HG02610 (cell line): Measurements from ENCODE around the gene SLC8A1.
"Not testable (repeated sequence)": the region's sequence is repeated elsewhere in the genome, so short reads cannot be mapped to it uniquely, and the experiment has no call there.

Source experiments
- ATAC-seq: cut with Tn5 transposase; IDR thresholded peaks from one replicate; pipeline ENCODE4 v1.9.1; 2021; ENCODE audit warnings: mild to moderate bottlenecking, moderate library complexity; ENCODE audit not compliant: unreplicated experiment

SLC8A1 gene

DNA sequence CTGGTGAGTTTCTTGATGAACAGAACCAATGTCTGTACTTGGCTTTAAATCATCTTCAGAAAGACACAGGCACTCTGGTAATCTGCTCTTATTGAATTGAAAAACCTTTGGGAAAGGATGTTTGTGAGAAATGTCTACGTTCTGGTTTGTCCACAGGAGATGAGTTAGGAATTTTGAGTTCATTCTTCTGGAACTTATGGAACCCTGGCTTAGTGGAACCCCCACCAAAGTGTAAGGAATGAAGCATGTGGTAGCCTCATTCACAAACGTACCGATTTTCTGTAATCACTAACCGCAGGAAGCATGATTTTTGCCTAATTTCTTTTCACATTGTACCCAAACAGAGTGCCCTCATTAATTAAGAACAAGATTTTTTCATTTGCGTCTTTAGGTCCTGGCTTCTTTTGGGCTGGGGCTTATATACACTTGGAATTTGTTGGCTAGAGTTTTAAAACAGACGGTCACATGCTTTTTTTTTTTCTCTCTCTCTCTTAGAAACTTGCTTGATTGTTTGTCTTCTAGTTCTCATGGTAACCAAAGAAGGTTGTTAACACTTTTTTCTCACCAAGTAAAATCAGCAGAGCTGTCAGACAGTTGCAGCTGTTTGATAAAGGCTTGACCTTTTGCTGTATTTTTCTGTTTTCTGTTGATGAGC is 358.7 kb downstream of the SLC8A1 start:
- ATAC-seq = no peak

DNA sequence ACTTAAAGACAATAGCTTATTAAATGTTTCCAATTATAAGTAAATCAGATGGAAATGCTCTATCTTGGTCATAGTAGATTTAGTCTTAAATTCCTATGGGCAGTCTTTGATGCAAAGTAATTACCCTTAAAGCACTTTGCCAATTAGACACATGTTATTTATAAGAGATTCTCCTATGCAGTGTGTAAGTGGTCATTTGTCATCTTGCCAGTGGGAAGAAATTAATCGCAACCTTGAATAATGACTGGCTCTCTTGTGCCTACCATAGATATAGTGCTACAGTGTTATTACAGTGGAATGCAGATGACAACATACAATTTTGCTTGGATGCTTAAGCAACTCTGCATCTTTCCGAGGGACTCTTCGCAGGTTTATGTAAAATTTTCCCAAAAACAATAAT is 361.8 kb downstream of the SLC8A1 start:
- no peak for ATAC-seq

DNA sequence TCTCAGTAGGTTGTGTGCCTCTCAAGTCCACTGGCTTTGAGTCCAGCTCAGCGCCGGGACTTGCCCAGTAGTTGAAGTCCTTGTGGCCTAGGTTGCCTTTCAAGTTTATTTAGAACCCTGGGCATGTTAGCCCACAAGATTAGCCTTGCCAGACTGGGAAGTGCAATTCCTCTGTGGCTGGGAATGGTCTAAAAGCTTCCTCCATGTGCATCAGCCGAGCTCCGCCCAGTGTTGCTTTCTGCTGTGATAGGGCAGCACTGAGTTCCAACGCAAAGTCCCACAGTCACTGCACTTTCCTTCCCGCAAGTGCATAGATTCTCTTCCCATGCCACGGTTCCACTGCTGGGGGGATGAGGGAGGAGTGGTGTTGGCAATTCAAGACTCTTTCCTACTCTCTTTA is 364.0 kb downstream of the SLC8A1 start:
- ATAC-seq = no peak

GRCh38 chr2:40087434-40087833 is 364.5 kb downstream of the SLC8A1 start:
- ATAC-seq = no peak

- ATAC-seq = no peak
Observed at GRCh38 chr2:40085786-40086185, 366.1 kb downstream of the SLC8A1 start.

- not testable (repeated sequence) for ATAC-seq
Observed at GRCh38 chr2:40073336-40073735, 378.6 kb downstream of the SLC8A1 start.

- ATAC-seq = no peak
Observed at GRCh38 chr2:40072442-40073232, 379.3 kb downstream of the SLC8A1 start.

GRCh38 chr2:40062381-40062780 is 389.5 kb downstream of the SLC8A1 start:
- no peak for ATAC-seq

- no peak for ATAC-seq
Observed at GRCh38 chr2:40049781-40050180, 402.1 kb downstream of the SLC8A1 start.

DNA sequence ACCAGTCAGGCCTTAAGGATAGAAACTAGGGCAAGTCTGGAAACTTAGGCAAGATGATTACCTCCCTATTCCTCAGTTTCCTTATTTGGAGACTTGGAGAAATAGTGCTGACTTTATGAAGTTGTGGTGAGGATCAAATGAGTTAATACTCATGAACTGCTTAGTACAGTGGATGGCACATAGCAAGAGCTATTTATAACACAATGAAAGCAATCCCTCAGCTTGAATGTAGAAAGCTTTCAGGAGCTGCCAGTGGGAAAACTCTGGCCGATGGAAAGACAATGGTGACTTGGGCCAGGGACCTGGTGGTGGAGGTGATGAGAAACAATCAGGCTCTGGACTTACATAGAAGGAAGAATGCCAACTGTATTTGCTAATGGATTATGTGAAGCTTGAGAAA is 403.4 kb downstream of the SLC8A1 start:
- ATAC-seq = no peak

- ATAC-seq = no peak
Observed at GRCh38 chr2:40047406-40047805, 404.5 kb downstream of the SLC8A1 start.
